Activated T-cell treated with anti-CD3 and anti-CD28 coated beads, Interleukin-2, amount 50 U/mL, for 72 hours (primary cell): Measurements from ENCODE around the gene RAB19. TPM values are rescaled to one million over a fixed set of nuclear protein-coding genes. Genes with fewer than 3 reads are reported as not detected.
"Not testable (repeated sequence)": the region's sequence is repeated elsewhere in the genome, so short reads cannot be mapped to it uniquely, and the experiment has no call there.

Source experiments
- ATAC-seq, 2 donors: fragments of 150-1000 bp; cut with Tn5 transposase; replicated peaks in 1 of 2; 2 replicates each; pipeline ENCODE4 v1.10.0; 2021; ENCODE audit warnings: moderate library complexity in 2 of 2, mild to moderate bottlenecking in 1 of 2
- DNase-seq, 2 donors: peaks; one replicate each; pipeline ENCODE4 v3.0.0; 2021 to 2022; ENCODE audit warnings: mixed read lengths in 1 of 2
- H3K27ac Mint-ChIP-seq: one replicate; pipeline ENCODE4 v1.8.0; 2022; ENCODE audit warnings: mild to moderate bottlenecking, moderate library complexity, mixed read lengths
- H3K27me3 Mint-ChIP-seq: one replicate; pipeline ENCODE4 v1.8.0; 2022; ENCODE audit warnings: low read depth, mixed read lengths
- H3K36me3 Mint-ChIP-seq, 2 donors: one replicate each; pipeline ENCODE4 v1.8.0; 2022; ENCODE audit warnings: mixed read lengths in 2 of 2, mild to moderate bottlenecking in 1 of 2; ENCODE audit not compliant: insufficient read depth in 2 of 2
- H3K4me1 Mint-ChIP-seq: one replicate; pipeline ENCODE4 v1.8.0; 2022; ENCODE audit warnings: low read depth, mixed read lengths
- H3K4me3 Mint-ChIP-seq, 2 donors: one replicate each; pipeline ENCODE4 v1.8.0; 2022; ENCODE audit warnings: mild to moderate bottlenecking in 2 of 2, mixed read lengths in 2 of 2, moderate library complexity in 2 of 2
- H3K9me3 Mint-ChIP-seq, 2 donors: one replicate each; pipeline ENCODE4 v1.8.0; 2022; ENCODE audit warnings: mixed read lengths in 2 of 2
- total RNA-seq, 2 donors: library from RNA; stranded (reverse); gene quantifications; one replicate each; pipeline ENCODE4 v1.2.3, GENCODE V29; 2022

Gene RAB19
- total RNA-seq, 2 donors from 2014 or later: 13.7 to 17.5 TPM

- ATAC-seq: peak; percentile 38 to 58
- H3K27ac Mint-ChIP-seq: no peak overlapping the region
- H3K36me3 Mint-ChIP-seq: peaks cover 2 to 3% of the 10 kb centered on the region in 2 donors
- H3K9me3 Mint-ChIP-seq: no peaks in the 10 kb centered on the region
- no peak overlapping the region for H3K4me3 Mint-ChIP-seq
- no peaks in the 10 kb centered on the region for H3K27me3 Mint-ChIP-seq
- DNase-seq: peak; percentile 38 to 40
- peaks cover 9% of the 10 kb centered on the region for H3K4me1 Mint-ChIP-seq
These were observed 13.8 kb upstream of the RAB19 start for GRCh38 chr7:140390034-140390433.

- Mint-ChIP-seq H3K36me3 (peaks cover 1 to 2% of the 10 kb centered on the region in 2 donors), H3K9me3 (no peaks in the 10 kb centered on the region), H3K4me3 (no peak overlapping the region), H3K27me3 (no peaks in the 10 kb centered on the region), H3K27ac (no peak overlapping the region), H3K4me1 (peaks cover 3% of the 10 kb centered on the region)
- DNase-seq (peak; percentile 44 to 47), ATAC-seq (peak; percentile 53 to 58)
These were observed 13.2 kb upstream of the RAB19 start for GRCh38 chr7:140390466-140391190.

- H3K27ac Mint-ChIP-seq: no peak overlapping the region
- peaks cover 2 to 5% of the 10 kb centered on the region in 2 donors for H3K36me3 Mint-ChIP-seq
- peaks cover 10% of the 10 kb centered on the region for H3K4me1 Mint-ChIP-seq
- H3K4me3 Mint-ChIP-seq: no peak overlapping the region
- no peaks in the 10 kb centered on the region for H3K27me3 Mint-ChIP-seq
- DNase-seq (no peak), ATAC-seq (no peak)
- no peaks in the 10 kb centered on the region for H3K9me3 Mint-ChIP-seq
These were observed 12.2 kb upstream of the RAB19 start for GRCh38 chr7:140391634-140392033.

GRCh38 chr7:140393756-140394306, 10.0 kb upstream of the RAB19 start:
- H3K4me1 Mint-ChIP-seq: peaks cover 18% of the 10 kb centered on the region
- H3K27me3 Mint-ChIP-seq: no peaks in the 10 kb centered on the region
- no peak overlapping the region for H3K4me3 Mint-ChIP-seq
- ATAC-seq: no peak
- H3K36me3 Mint-ChIP-seq: peaks cover 3 to 6% of the 10 kb centered on the region in 2 donors
- no peak overlapping the region for H3K27ac Mint-ChIP-seq
- H3K9me3 Mint-ChIP-seq: no peaks in the 10 kb centered on the region
- DNase-seq: no peak

GRCh38 chr7:140397784-140398750, 5.8 kb upstream of the RAB19 start, which contains the start of gene SLC37A3:
TSS of gene SLC37A3 (minus strand) at chr7:140398530. CDS start at chr7:140382526, 16,004 bp downstream.
- H3K4me1 Mint-ChIP-seq: peaks cover 42% of the 10 kb centered on the region
- peak within 1 kb of the TSS; percentile 95 for H3K27ac Mint-ChIP-seq
- H3K4me3 Mint-ChIP-seq: peak within 1 kb of the TSS; percentile 86 to 95
- no peaks in the 10 kb centered on the region for H3K27me3 Mint-ChIP-seq
- DNase-seq: peak; percentile 92 to 94
- H3K36me3 Mint-ChIP-seq: peaks cover 3 to 10% of the 10 kb centered on the region in 2 donors
- peak; percentile 92 to 93 for ATAC-seq
- no peaks in the 10 kb centered on the region for H3K9me3 Mint-ChIP-seq

- no peak for DNase-seq
- Mint-ChIP-seq H3K36me3 (peaks cover 3 to 10% of the 10 kb centered on the region in 2 donors), H3K27ac (peak overlapping the region; percentile 1), H3K27me3 (no peaks in the 10 kb centered on the region), H3K4me1 (peaks cover 50% of the 10 kb centered on the region), H3K9me3 (no peaks in the 10 kb centered on the region), H3K4me3 (peak overlapping the region; percentile 56 to 86)
- ATAC-seq: no peak
These were observed 5.0 kb upstream of the RAB19 start for GRCh38 chr7:140398821-140399220.

- DNase-seq: no peak
- Mint-ChIP-seq H3K9me3 (no peaks in the 10 kb centered on the region), H3K4me3 (no peak overlapping the region), H3K27ac (no peak overlapping the region), H3K36me3 (peaks cover 8 to 10% of the 10 kb centered on the region in 2 donors), H3K27me3 (no peaks in the 10 kb centered on the region), H3K4me1 (peaks cover 62% of the 10 kb centered on the region)
- no peak for ATAC-seq
These were observed 3.5 kb upstream of the RAB19 start for GRCh38 chr7:140400381-140400780.

GRCh38 chr7:140402178-140402835, 1.6 kb upstream of the RAB19 start:
- Mint-ChIP-seq H3K27ac (peak overlapping the region; percentile 73), H3K4me3 (peak overlapping the region; percentile 80 to 99), H3K4me1 (peaks cover 47% of the 10 kb centered on the region), H3K27me3 (no peaks in the 10 kb centered on the region), H3K36me3 (peaks cover 5 to 8% of the 10 kb centered on the region in 2 donors), H3K9me3 (no peaks in the 10 kb centered on the region)
- ATAC-seq: peak; percentile 45 to 52
- peak in 1 of 2 donors; percentile 22 for DNase-seq

GRCh38 chr7:140404565-140405065, 757 bp downstream of the RAB19 start:
- ATAC-seq: no peak
- no peak for DNase-seq
- peaks cover 43% of the 10 kb centered on the region for H3K4me1 Mint-ChIP-seq
- H3K36me3 Mint-ChIP-seq: peaks cover 10 to 14% of the 10 kb centered on the region in 2 donors
- peak overlapping the region; percentile 97 to 99 for H3K4me3 Mint-ChIP-seq
- H3K27me3 Mint-ChIP-seq: no peaks in the 10 kb centered on the region
- peak overlapping the region; percentile 96 for H3K27ac Mint-ChIP-seq
- no peaks in the 10 kb centered on the region for H3K9me3 Mint-ChIP-seq

- Mint-ChIP-seq H3K4me3 (no peak overlapping the region), H3K27me3 (no peaks in the 10 kb centered on the region), H3K27ac (no peak overlapping the region), H3K36me3 (peaks cover 7 to 9% of the 10 kb centered on the region in 2 donors), H3K4me1 (peaks cover 14% of the 10 kb centered on the region), H3K9me3 (no peaks in the 10 kb centered on the region)
- no peak for DNase-seq
- no peak for ATAC-seq
These were observed 11.5 kb downstream of the RAB19 start for GRCh38 chr7:140415361-140415760.

- not testable (repeated sequence) for DNase-seq, H3K9me3 Mint-ChIP-seq, ATAC-seq, H3K36me3 Mint-ChIP-seq, H3K27ac Mint-ChIP-seq, H3K27me3 Mint-ChIP-seq, H3K4me3 Mint-ChIP-seq
- H3K4me1 Mint-ChIP-seq: peaks cover 14% of the 10 kb centered on the region
These were observed 12.0 kb downstream of the RAB19 start for GRCh38 chr7:140415816-140416215.

- Mint-ChIP-seq H3K27ac (no peak overlapping the region), H3K9me3 (no peaks in the 10 kb centered on the region), H3K4me1 (peaks cover 14% of the 10 kb centered on the region), H3K27me3 (no peaks in the 10 kb centered on the region), H3K36me3 (peaks cover 7 to 9% of the 10 kb centered on the region in 2 donors), H3K4me3 (no peak overlapping the region)
- ATAC-seq: no peak
- DNase-seq: no peak
These were observed 12.7 kb downstream of the RAB19 start for GRCh38 chr7:140416560-140416959.
